Tibial artery (tissue), 4 donors: ENCODE results near the gene OGFOD2.

Experiments used
- DNase-seq, 2 donors: peaks; one replicate each; pipeline ENCODE4 v3.0.0-alpha.2; 2019
- H3K27ac ChIP-seq, 2 donors: fragments of 200-600 bp; sonication (generic) in 1 of 2; 1 replicate in 1 of 2; 2 replicates in 1 of 2; pipeline ENCODE4 v1.5.1; 2018 to 2019; ENCODE audit warnings: mild to moderate bottlenecking in 1 of 2
- H3K27me3 ChIP-seq, 2 donors: fragments of 200-600 bp; sonication (generic) in 1 of 2; one replicate each; pipeline versions ENCODE4 v1.5.1 to v1.6.0; 2016 to 2019
- H3K36me3 ChIP-seq, 3 donors: fragments of 200-600 bp; sonication (generic) in 2 of 3; one replicate each; pipeline ENCODE4 v1.5.1; 2016 to 2019; ENCODE audit warnings: mild to moderate bottlenecking in 2 of 3
- H3K4me1 ChIP-seq, 4 donors: fragments of 200-600 bp; sonication (generic) in 2 of 4; 1 replicate in 3 of 4; 2 replicates in 1 of 4; pipeline ENCODE4 v1.5.1; 2016 to 2019
- H3K4me3 ChIP-seq, 2 donors: fragments of 200-600 bp; sonication (generic) in 1 of 2; 1 replicate in 1 of 2; 2 replicates in 1 of 2; pipeline ENCODE4 v1.5.1; 2018 to 2019; ENCODE audit warnings: mild to moderate bottlenecking in 2 of 2
- H3K9me3 ChIP-seq, 3 donors: fragments of 200-600 bp; sonication (generic) in 1 of 3; one replicate each; pipeline ENCODE4 v1.5.1; 2016 to 2019
- CTCF ChIP-seq, 2 experiments: fragments of 200-600 bp in 1 of 2; fragments of 450-650 bp in 1 of 2; IDR thresholded peaks; one replicate each; pipeline ENCODE4 v1.5.1; 2017 to 2019; ENCODE audit warnings: antibody characterized with exemption in 2 of 2, mild to moderate bottlenecking in 1 of 2, moderate library complexity in 1 of 2
- intact Hi-C: fragments of 100-400 bp; cut with DNase I; formaldehyde crosslinking; loops from one replicate; pipeline ENCODE4 v1.15.0; 2023; ENCODE audit warnings: low total_unique reads

The OGFOD2 gene

GRCh38 chr12:122955156-122955555, 19.9 kb upstream of the OGFOD2 start:
- no peak for TF ChIP-seq CTCF (IDR thresholded peaks at IDR 0.05)
- Histone ChIP-seq H3K9me3 (no peaks in the 10 kb centered on the region), H3K27me3 (no peaks in the 10 kb centered on the region), H3K36me3 (peaks cover 4 to 36% (median 12%) of the 10 kb centered on the region in 3 donors), H3K27ac (no peak overlapping the region), H3K4me3 (no peak overlapping the region), H3K4me1 (peaks cover 0 to 7% (median 0%) of the 10 kb centered on the region in 4 donors)
- intact Hi-C loops = no loop called here
- no peak for DNase-seq

- intact Hi-C loops = no loop called here
- no peak for TF ChIP-seq CTCF (IDR thresholded peaks at IDR 0.05)
- Histone ChIP-seq H3K4me1 (peaks cover 0 to 7% (median 0%) of the 10 kb centered on the region in 4 donors), H3K9me3 (no peaks in the 10 kb centered on the region), H3K27ac (no peak overlapping the region), H3K36me3 (peaks cover 4 to 38% (median 12%) of the 10 kb centered on the region in 3 donors), H3K27me3 (no peaks in the 10 kb centered on the region), H3K4me3 (no peak overlapping the region)
- DNase-seq = no peak
Measured at GRCh38 chr12:122956035-122956434, 19.0 kb upstream of the OGFOD2 start.

GRCh38 chr12:122958198-122958888, 16.7 kb upstream of the OGFOD2 start:
- Histone ChIP-seq H3K4me3 (no peak overlapping the region), H3K36me3 (peaks cover 4 to 38% (median 12%) of the 10 kb centered on the region in 3 donors), H3K27me3 (no peaks in the 10 kb centered on the region), H3K9me3 (no peaks in the 10 kb centered on the region), H3K27ac (no peak overlapping the region), H3K4me1 (peaks cover 0 to 10% (median 0%) of the 10 kb centered on the region in 4 donors)
- TF ChIP-seq CTCF (IDR thresholded peaks at IDR 0.05) = no peak
- intact Hi-C loops = no loop called here
- DNase-seq = no peak

GRCh38 chr12:122959566-122960192, 15.4 kb upstream of the OGFOD2 start:
- Histone ChIP-seq H3K36me3 (peaks cover 4 to 38% (median 12%) of the 10 kb centered on the region in 3 donors), H3K4me1 (peaks cover 0 to 24% (median 12%) of the 10 kb centered on the region in 4 donors), H3K27me3 (no peaks in the 10 kb centered on the region), H3K27ac (no peak overlapping the region), H3K9me3 (no peaks in the 10 kb centered on the region), H3K4me3 (no peak overlapping the region)
- intact Hi-C loops = no loop called here
- TF ChIP-seq CTCF (IDR thresholded peaks at IDR 0.05) = no peak
- DNase-seq = no peak

GRCh38 chr12:122960193-122960569, 14.9 kb upstream of the OGFOD2 start:
- Histone ChIP-seq H3K4me1 (peaks cover under 1 to 29% (median 15%) of the 10 kb centered on the region in 4 donors), H3K27me3 (no peaks in the 10 kb centered on the region), H3K9me3 (no peaks in the 10 kb centered on the region), H3K36me3 (peaks cover 4 to 38% (median 12%) of the 10 kb centered on the region in 3 donors), H3K4me3 (no peak overlapping the region), H3K27ac (no peak overlapping the region)
- no peak for TF ChIP-seq CTCF (IDR thresholded peaks at IDR 0.05)
- no peak for DNase-seq
- intact Hi-C loops = no loop called here
